ENCODE results near the gene NAGK.

DNA sequence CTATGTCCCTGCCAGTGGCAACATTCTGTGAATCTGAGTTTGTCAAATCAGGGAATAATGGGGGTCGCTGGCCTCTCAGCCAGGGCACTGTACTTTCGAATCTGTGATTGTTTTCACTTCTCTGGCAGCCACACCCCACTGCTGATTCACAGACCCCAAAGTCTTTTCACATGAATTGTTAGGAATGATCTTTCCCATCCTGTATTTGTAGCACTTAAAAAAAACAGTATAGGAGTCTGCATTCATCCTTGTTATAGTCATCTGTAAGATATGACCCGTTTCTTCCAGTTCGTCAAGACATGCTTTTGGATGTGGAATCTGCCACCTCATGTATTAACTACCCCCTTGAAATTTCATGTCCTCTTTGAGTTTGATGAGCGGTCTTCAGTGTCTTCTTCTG, 928 bp downstream of the NAGK start:
- TF ChIP-seq, protein P1, sequence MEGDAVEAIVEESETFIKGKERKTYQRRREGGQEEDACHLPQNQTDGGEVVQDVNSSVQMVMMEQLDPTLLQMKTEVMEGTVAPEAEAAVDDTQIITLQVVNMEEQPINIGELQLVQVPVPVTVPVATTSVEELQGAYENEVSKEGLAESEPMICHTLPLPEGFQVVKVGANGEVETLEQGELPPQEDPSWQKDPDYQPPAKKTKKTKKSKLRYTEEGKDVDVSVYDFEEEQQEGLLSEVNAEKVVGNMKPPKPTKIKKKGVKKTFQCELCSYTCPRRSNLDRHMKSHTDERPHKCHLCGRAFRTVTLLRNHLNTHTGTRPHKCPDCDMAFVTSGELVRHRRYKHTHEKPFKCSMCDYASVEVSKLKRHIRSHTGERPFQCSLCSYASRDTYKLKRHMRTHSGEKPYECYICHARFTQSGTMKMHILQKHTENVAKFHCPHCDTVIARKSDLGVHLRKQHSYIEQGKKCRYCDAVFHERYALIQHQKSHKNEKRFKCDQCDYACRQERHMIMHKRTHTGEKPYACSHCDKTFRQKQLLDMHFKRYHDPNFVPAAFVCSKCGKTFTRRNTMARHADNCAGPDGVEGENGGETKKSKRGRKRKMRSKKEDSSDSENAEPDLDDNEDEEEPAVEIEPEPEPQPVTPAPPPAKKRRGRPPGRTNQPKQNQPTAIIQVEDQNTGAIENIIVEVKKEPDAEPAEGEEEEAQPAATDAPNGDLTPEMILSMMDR (IDR thresholded peaks at IDR 0.05; ENCODE audit: insufficient read depth, low read depth, low read length) = no peak
- TF ChIP-seq EZH2 (IDR thresholded peaks at IDR 0.05; ENCODE audit: insufficient read depth, low read length) = no peak

Measured in astrocyte (in vitro differentiated cells and primary cell).